K562 (cell line): ENCODE results near the gene GPR26. TPM values are rescaled to one million over a fixed set of nuclear protein-coding genes. Genes with fewer than 3 reads are reported as not detected.

Experiments used
- ATAC-seq: fragments of 200-7000 bp; cut with Tn5 transposase; 3 replicates; pipeline ENCODE4 v1.9.1; 2020; ENCODE audit warnings: moderate library complexity
- BruUV-seq: library from RNA; stranded (reverse); fragments of 400-500 nt; replicated peaks from 2 replicates; lab custom pipeline; 2021; lab: Mats Ljungman, UMichigan
- CTCF ChIA-PET: fragments of 300-600 bp; formaldehyde crosslinking; extraction: SDS; loops from one replicate; lab custom pipeline; 2021; ENCODE audit warnings: low intra/inter-chr PET ratio; lab: Yijun Ruan, JAX
- POLR2A ChIA-PET: fragments of 300-600, 350-650 bp; sonication (Branson Sonifier 250); formaldehyde crosslinking; extraction: SDS; loops from one replicate; lab custom pipeline; 2021; ENCODE audit warnings: antibody characterized with exemption, inconsistent platforms; lab: Yijun Ruan, JAX
- DNase-seq, 4 experiments: peaks; one replicate each; pipeline versions ENCODE4 v3.0.0 to v3.0.0-alpha.2; 2011 to 2018; ENCODE audit warnings: low spot score in 3 of 4, mixed read lengths in 3 of 4; ENCODE audit errors: extremely low read depth in 1 of 4
- FAIRE-seq: peaks from 2 replicates; lab custom pipeline; 2011; peaks lifted over from hg19 to GRCh38; lab: Jason Lieb, UNC
- H2AFZ ChIP-seq: 2 replicates; pipeline ENCODE4 v1.6.0; 2011; ENCODE audit warnings: low read depth, low read length, control low read depth, inconsistent platforms
- H3K27ac ChIP-seq: fragments of 200-600 bp; 3 replicates; pipeline ENCODE4 v1.8.0; 2011; ENCODE audit warnings: low read depth, mild to moderate bottlenecking, control low read depth, inconsistent platforms, low read length, moderate library complexity, mixed read lengths; ENCODE audit errors: extremely low read depth
- H3K27me3 ChIP-seq, 2 experiments: fragments of 300-600 bp in 1 of 2; 2 replicates in 1 of 2; 3 replicates in 1 of 2; pipeline versions ENCODE4 v1.6.0 to v1.8.0; 2011; ENCODE audit warnings: inconsistent platforms in 2 of 2, low read length in 2 of 2, mild to moderate bottlenecking in 1 of 2, mixed read lengths in 1 of 2, moderate library complexity in 1 of 2; ENCODE audit not compliant: control insufficient read depth in 2 of 2, insufficient read depth in 2 of 2
- H3K36me3 ChIP-seq: fragments of 300-600 bp; 3 replicates; pipeline ENCODE4 v1.8.0; 2011; ENCODE audit warnings: mild to moderate bottlenecking, low read length, inconsistent platforms; ENCODE audit not compliant: control insufficient read depth, insufficient read depth
- H3K4me1 ChIP-seq, 2 experiments: fragments of 200-600 bp in 1 of 2; replicated peaks in 1 of 2; 2 replicates in 1 of 2; 3 replicates in 1 of 2; pipeline versions ENCODE4 v1.5.1 to v1.8.0; 2011; ENCODE audit warnings: inconsistent platforms in 2 of 2, low read length in 2 of 2, mild to moderate bottlenecking in 1 of 2, mixed read lengths in 1 of 2, moderate library complexity in 1 of 2; ENCODE audit not compliant: control insufficient read depth in 2 of 2, insufficient read depth in 2 of 2
- H3K4me2 ChIP-seq: 2 replicates; pipeline ENCODE4 v1.6.1; 2011; ENCODE audit warnings: low read length, control low read depth, inconsistent platforms, mixed read lengths; ENCODE audit not compliant: insufficient read depth
- H3K4me3 ChIP-seq: fragments of 200-600 bp; sonication (generic), shearing (Covaris generic); 2 replicates; pipeline ENCODE4 v1.5.1; 2016; ENCODE audit warnings: control low read depth, inconsistent platforms
- H3K79me2 ChIP-seq: fragments of 200-600 bp; 3 replicates; pipeline ENCODE4 v1.8.0; 2011; ENCODE audit warnings: low read length, inconsistent platforms; ENCODE audit not compliant: control insufficient read depth, insufficient read depth
- H3K9ac ChIP-seq, 2 experiments: 2 replicates each; pipeline versions ENCODE4 v1.6.0 to v1.6.1; 2011; ENCODE audit warnings: low read depth in 2 of 2, low read length in 2 of 2, control low read depth in 1 of 2, inconsistent platforms in 1 of 2, mild to moderate bottlenecking in 1 of 2, mixed read lengths in 1 of 2; ENCODE audit not compliant: insufficient read depth in 1 of 2
- H3K9me1 ChIP-seq: one replicate; pipeline ENCODE4 v1.6.0; 2011; ENCODE audit warnings: inconsistent platforms, mild to moderate bottlenecking, low read length, moderate library complexity; ENCODE audit not compliant: control insufficient read depth, insufficient read depth
- H3K9me3 ChIP-seq: replicated peaks from 2 replicates; pipeline ENCODE4 v1.5.1; 2011; ENCODE audit warnings: low read depth, low read length, inconsistent platforms; ENCODE audit not compliant: control insufficient read depth, insufficient read depth
- H4K20me1 ChIP-seq: replicated peaks from 2 replicates; pipeline ENCODE4 v1.6.1; 2011; ENCODE audit warnings: low read length, inconsistent platforms, mixed read lengths; ENCODE audit not compliant: control insufficient read depth, insufficient read depth
- ATF6 ChIP-seq: sonication (generic); formaldehyde crosslinking; IDR thresholded peaks from 2 replicates; pipeline ENCODE4 v1.4.0; 2020; ENCODE audit warnings: mild to moderate bottlenecking, missing genetic modification reagents
- BRF1 ChIP-seq: IDR thresholded peaks from 3 replicates; pipeline ENCODE4 v1.6.1; 2011; ENCODE audit warnings: borderline replicate concordance, mild to moderate bottlenecking; ENCODE audit not compliant: insufficient read length; ENCODE audit errors: extremely low read depth
- E2F3 ChIP-seq: fragments of 250-450 bp; sonication (Bioruptor Pico); IDR thresholded peaks from 2 replicates; pipeline ENCODE4 v1.4.0; 2020; ENCODE audit warnings: mild to moderate bottlenecking
- EP400 ChIP-seq: fragments of 450-650 bp; IDR thresholded peaks from 2 replicates; pipeline ENCODE4 v1.6.1; 2017; ENCODE audit warnings: antibody characterized with exemption, mild to moderate bottlenecking, moderate library complexity
- ERF ChIP-seq: fragments of 450-650 bp; formaldehyde crosslinking; IDR thresholded peaks from 2 replicates; pipeline ENCODE4 v1.4.0; 2020; ENCODE audit warnings: mild to moderate bottlenecking, mixed read lengths
- ETS2 ChIP-seq: IDR thresholded peaks from 2 replicates; pipeline ENCODE4 v1.6.1; 2016; ENCODE audit warnings: borderline replicate concordance, missing genetic modification characterization, mild to moderate bottlenecking, moderate library complexity, missing compliant biosample characterization; ENCODE audit not compliant: poor library complexity, severe bottlenecking
- GMEB1 ChIP-seq: fragments of 250-450 bp; sonication (Bioruptor Pico); IDR thresholded peaks from 2 replicates; pipeline ENCODE4 v1.4.0; 2020; ENCODE audit warnings: mild to moderate bottlenecking
- HINFP ChIP-seq: fragments of 450-650 bp; conservative IDR thresholded peaks from 2 replicates; pipeline ENCODE4 v1.6.1; 2016; ENCODE audit warnings: missing genetic modification characterization, low read depth, mild to moderate bottlenecking, control low read depth, missing compliant biosample characterization
- KAT7 ChIP-seq: sonication (generic); formaldehyde crosslinking; IDR thresholded peaks from 2 replicates; pipeline ENCODE4 v1.8.0; 2022; ENCODE audit warnings: missing genetic modification reagents, mild to moderate bottlenecking, borderline replicate concordance
- MCM7 ChIP-seq, 2 experiments: fragments of 450-650 bp; IDR thresholded peaks; 2 replicates each; pipeline ENCODE4 v1.6.1; 2016 to 2018
- PHF21A ChIP-seq: fragments of 450-650 bp; IDR thresholded peaks from 2 replicates; pipeline ENCODE4 v1.6.1; 2017; ENCODE audit warnings: low read depth, borderline replicate concordance
- SMAD3 ChIP-seq: fragments of 450-650 bp; formaldehyde crosslinking; conservative IDR thresholded peaks from 2 replicates; pipeline ENCODE4 v1.4.0; 2020; ENCODE audit warnings: mild to moderate bottlenecking
- SMC3 ChIP-seq: conservative IDR thresholded peaks from 2 replicates; pipeline ENCODE4 v1.6.1; 2011; ENCODE audit warnings: low read depth, low read length, improper control_type of control experiment; ENCODE audit not compliant: insufficient read depth
- SNAPC5 ChIP-seq: fragments of 250-450 bp; sonication (Bioruptor Pico); IDR thresholded peaks from 2 replicates; pipeline ENCODE4 v1.8.0; 2021; ENCODE audit warnings: moderate library complexity, mild to moderate bottlenecking, inconsistent platforms
- THRA ChIP-seq: fragments of 450-650 bp; IDR thresholded peaks from 2 replicates; pipeline ENCODE4 v1.6.1; 2017; ENCODE audit warnings: mild to moderate bottlenecking, moderate library complexity
- ZNF12 ChIP-seq: sonication (generic); formaldehyde crosslinking; IDR thresholded peaks from 2 replicates; pipeline ENCODE4 v1.4.0; 2020; ENCODE audit warnings: mild to moderate bottlenecking, missing genetic modification reagents
- ZNF77 ChIP-seq: fragments of 250-450 bp; sonication (Bioruptor Pico); IDR thresholded peaks from 2 replicates; pipeline ENCODE4 v1.5.0; 2020
- ZZZ3 ChIP-seq: fragments of 450-650 bp; IDR thresholded peaks from 2 replicates; pipeline ENCODE4 v1.6.1; 2016; ENCODE audit warnings: antibody characterized with exemption, mild to moderate bottlenecking, moderate library complexity
- WGBS: fragments of 100-300 bp; shearing (Covaris generic); methylation state at CpG from one replicate; pipeline ENCODE4 v1.1.6; 2016; ENCODE audit warnings: low coverage, mixed read lengths; ENCODE audit not compliant: insufficient coverage; ENCODE audit errors: missing lambda C conversion rate; 5-methylcytosine and 5-hydroxymethylcytosine counted together
- in situ Hi-C: fragments of 300-500 bp; cut with MboI; formaldehyde crosslinking; loops from 4 replicates; pipeline ENCODE4 v1.15.0; 2018; ENCODE audit warnings: inconsistent platforms, mixed read lengths
- intact Hi-C: fragments of 100-400 bp; cut with micrococcal nuclease; formaldehyde crosslinking; loops from 2 replicates; pipeline ENCODE4 v1.14.2; 2022
- polyA plus RNA-seq, 8 experiments: library from polyadenylated mRNA; depleted of rRNA in 4 of 8; stranded (reverse) in 5 of 8; unstranded in 3 of 8; fragments of >200 nt; fragmentation: Nextera tagmentation in 2 of 8; fragmentation: Illumina TruSeq in 1 of 8; extraction: Ambion mirVana in 2 of 8; extraction: Trizol in 1 of 8; gene quantifications; 2 replicates each; pipeline versions ENCODE4 v1.2.1 to v1.2.3, GENCODE V29; 2011 to 2014; ENCODE audit warnings: inconsistent platforms in 1 of 8, missing spikeins in 1 of 8
- total RNA-seq, 7 experiments: library from RNA; depleted of rRNA in 6 of 7; stranded (reverse); fragments of >200 nt in 6 of 7; fragmentation: Illumina TruSeq in 2 of 7; extraction: Trizol in 2 of 7; gene quantifications; 2 replicates each; pipeline versions ENCODE4 v1.2.1 to v1.2.3, GENCODE V29; 2011 to 2021; ENCODE audit warnings: low replicate concordance in 1 of 7

Gene GPR26
- total and polyA plus RNA-seq, 9 of the 15 experiments (the other 6 are each of a cell fraction or from before 2014, with no cell fraction given), result not detected

- Histone ChIP-seq H3K9me3 (no peaks in the 10 kb centered on the region), H3K4me1 (no peaks in the 10 kb centered on the region), H3K27ac (no peak overlapping the region), H3K27me3 (no peaks in the 10 kb centered on the region), H3K4me3 (no peak overlapping the region), H3K36me3 (no peaks in the 10 kb centered on the region), H2AFZ (no peak overlapping the region), H3K9me1 (no peaks in the 10 kb centered on the region), H3K79me2 (no peaks in the 10 kb centered on the region), H3K9ac (no peak overlapping the region), H3K4me2 (no peak overlapping the region), H4K20me1 (no peaks in the 10 kb centered on the region)
- WGBS, result 0% methylated on average over 4 of the region's 4 CpGs
- ChIA-PET POLR2A (interaction anchor here (1.6 kb wide), 1 partner anchor 15 kb away, joined by 3 read pairs; no protein-coding TSS in a partner anchor), CTCF (no interaction called here)
- FAIRE-seq (no peak), DNase-seq (no peak), ATAC-seq (no peak)
- in situ Hi-C loops (no loop called here), intact Hi-C loops (no loop called here)
- BruUV-seq, result no TSS peak
- TF ChIP-seq PHF21A (no peak), SNAPC5 (CRISPR knock-in tag) (no peak), HINFP (no peak), KAT7 (CRISPR knock-in tag) (no peak), THRA (no peak), ERF (CRISPR knock-in tag) (no peak), EP400 (no peak), ZZZ3 (no peak), SMC3 (no peak), GMEB1 (CRISPR knock-in tag) (no peak), BRF1 (no peak), MCM7 (IDR thresholded peaks at IDR 0.05) (no peak), SMAD3 (CRISPR knock-in tag) (no peak), ZNF77 (CRISPR knock-in tag) (no peak), E2F3 (CRISPR knock-in tag) (no peak), ZNF12 (CRISPR knock-in tag) (no peak), ETS2 (no peak), ATF6 (CRISPR knock-in tag) (no peak)
These were observed 51.2 kb downstream of the GPR26 start for GRCh38 chr10:123717336-123717735.
